Activated T-cell treated with anti-CD3 and anti-CD28 coated beads for 24 hours (primary cell): Measurements from ENCODE around the gene PRKAG1.
"Not testable (repeated sequence)": the region's sequence is repeated elsewhere in the genome, so short reads cannot be mapped to it uniquely, and the experiment has no call there.

ENCODE experiments used
- DNase-seq: peaks from one replicate; pipeline ENCODE4 v3.0.0-alpha.2; 2020; ENCODE audit warnings: low read depth

The PRKAG1 gene

GRCh38 chr12:49018261-49019119 is at the start of gene PRKAG1:
Gene PRKAG1, minus strand, starts transcription at chr12:49018776. Its CDS starts 36 bp downstream, at chr12:49018740.
- peak; percentile 93 for DNase-seq

DNA sequence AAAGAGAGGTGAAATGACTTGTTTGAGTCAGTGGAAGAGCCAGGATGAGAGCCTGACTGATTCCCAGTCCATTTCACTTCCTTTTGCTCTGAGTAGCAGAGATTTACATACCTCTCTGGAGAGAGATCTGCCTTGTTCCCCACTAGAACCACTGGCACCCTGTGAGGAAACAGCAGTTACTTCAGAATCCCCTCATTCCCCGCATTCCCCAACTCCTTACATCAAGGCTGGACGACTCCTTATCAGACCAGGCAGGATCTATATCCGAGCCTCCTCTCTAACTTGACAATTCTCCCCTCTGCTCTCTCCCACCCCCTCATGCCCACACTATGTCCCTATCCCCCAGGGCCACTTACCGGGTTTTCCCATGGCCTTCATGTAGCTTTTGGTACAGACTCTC is 47.5 kb upstream of the PRKAG1 start:
- no peak for DNase-seq

DNA sequence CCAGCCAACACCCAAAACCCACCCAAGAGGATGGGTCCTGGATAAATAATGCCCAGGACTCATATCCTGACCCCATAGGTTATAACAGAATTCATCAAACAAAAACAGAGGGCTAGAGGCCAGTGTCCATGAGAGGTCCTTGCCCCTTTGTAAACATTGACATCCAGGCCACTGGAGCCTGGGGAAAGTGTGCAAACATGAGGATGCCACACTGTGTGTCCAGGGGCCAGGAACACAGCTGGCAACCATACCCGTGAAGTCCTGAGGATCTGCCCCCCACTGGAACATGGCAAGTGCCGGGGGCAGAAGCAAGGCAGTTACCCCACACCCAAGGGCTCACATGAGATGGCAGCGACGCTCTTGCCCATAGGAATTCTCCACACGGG is 46.2 kb upstream of the PRKAG1 start:
- DNase-seq = no peak

DNA sequence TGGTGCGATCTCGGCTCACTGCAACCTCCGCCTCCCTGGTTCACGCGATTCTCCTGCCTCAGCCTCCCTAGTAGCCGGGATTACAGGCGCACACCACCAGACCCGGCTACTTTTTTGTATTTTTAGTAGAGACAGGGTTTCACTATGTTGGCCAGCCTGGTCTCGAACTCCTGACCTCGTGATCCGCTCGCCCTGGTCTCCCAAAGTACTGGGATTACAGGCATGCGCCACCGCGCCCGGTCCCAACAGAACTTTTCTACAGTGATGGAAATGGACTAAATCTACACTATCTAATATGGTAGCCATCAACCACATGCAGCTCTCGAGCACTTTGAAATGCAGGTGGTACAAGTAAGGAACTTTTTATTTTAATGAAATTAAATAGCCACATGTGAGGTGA is 43.3 kb upstream of the PRKAG1 start:
- DNase-seq = not testable (repeated sequence)

GRCh38 chr12:49061157-49061650 is 42.6 kb upstream of the PRKAG1 start:
- no peak for DNase-seq

- peak; percentile 84 for DNase-seq
Measured at GRCh38 chr12:49060237-49061156, 41.9 kb upstream of the PRKAG1 start, which contains the start of gene KMT2D. Gene KMT2D, minus strand, starts transcription at chr12:49060794. Its CDS starts 5,470 bp downstream, at chr12:49055324.

GRCh38 chr12:49059299-49060171 is 41.0 kb upstream of the PRKAG1 start:
- DNase-seq = no peak

DNA sequence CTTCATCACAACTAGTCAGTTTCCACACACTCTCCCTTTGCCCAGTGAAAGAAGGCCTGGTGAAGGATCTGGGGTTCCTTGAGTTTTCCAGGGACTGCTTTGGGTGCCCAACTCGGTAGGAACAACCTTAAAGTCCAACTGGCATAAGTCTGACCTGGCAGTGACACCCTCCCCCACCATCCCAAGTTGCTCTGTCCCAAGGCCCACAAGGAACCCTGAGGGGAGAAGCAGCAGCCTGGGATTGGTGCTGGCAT is 40.4 kb upstream of the PRKAG1 start:
- DNase-seq = no peak

DNA sequence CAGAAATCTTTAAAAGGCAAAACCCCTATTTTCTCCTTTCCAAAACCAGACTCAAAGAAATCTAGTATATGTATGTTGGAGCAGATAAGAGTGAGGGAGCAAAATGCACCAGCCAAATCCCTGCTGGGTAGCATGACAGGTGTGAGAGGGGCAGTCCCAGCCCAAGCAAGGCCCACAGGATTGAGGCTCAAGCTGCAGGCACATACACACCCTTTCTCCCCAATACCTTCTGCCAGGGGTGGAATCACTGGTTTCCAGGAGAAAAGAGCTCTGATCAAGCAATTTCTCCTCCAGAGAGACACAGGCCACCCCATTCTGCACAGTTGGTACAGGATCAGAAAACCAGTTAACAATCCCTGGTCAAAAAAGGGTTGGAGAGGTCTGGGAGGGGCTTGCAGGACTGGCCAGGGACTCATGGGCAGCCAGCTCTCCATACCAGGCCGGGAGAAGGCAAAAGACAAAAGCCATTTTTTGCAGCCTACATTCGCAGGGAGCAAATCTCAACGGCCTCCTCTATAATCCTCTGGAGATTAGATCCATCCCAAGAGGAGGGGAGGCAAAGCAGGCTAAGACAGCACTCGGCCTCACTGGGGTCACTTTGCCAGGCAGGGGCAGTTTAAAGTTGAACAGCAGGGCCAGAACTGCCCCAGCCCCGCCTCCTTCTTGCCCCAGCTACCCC is 39.9 kb upstream of the PRKAG1 start:
- no peak for DNase-seq

DNA sequence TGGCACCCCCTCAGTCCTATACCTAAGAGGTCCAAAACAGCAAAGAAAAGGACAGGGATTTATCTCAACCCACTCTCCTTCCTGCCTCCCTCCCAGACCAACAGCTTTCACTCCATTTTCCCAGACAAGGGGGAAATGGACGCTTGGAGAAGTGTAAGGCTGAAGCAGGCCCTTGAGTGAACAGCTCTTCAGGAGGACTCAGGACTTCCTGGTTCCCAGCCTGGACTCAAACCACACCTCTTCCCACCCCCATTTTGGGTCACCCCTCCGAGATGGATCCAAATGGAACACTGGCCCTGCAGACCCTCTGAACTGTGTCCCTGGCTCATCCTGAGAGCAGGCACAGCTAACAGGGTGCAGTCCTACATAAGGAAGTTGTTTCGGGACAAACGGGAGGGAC is 39.3 kb upstream of the PRKAG1 start:
- no peak for DNase-seq

GRCh38 chr12:49055978-49056754 is 37.6 kb upstream of the PRKAG1 start:
- DNase-seq = peak; percentile 45

GRCh38 chr12:49055092-49055491 is 36.5 kb upstream of the PRKAG1 start:
- no peak for DNase-seq

DNA sequence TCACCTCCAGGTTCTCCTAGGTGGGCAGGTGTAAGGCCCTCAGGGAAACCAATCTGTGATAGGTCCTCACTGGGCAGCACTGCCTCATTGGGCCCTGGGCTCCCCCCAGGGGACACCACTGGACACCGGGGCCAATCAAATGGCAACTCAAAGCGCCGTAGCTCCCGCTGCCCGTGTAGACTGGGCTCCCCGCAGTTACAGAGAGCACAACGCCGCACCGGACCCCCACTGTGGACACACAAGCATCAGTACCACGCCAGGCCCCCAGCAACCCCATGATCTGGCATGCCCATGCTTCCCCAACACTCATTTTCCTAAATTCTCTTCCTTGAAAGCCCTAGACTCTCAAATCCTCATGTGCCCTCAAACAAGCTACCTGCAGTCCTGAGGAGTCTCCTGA is 35.9 kb upstream of the PRKAG1 start:
- no peak for DNase-seq

- no peak for DNase-seq
Measured at GRCh38 chr12:49054096-49054495, 35.5 kb upstream of the PRKAG1 start.

- DNase-seq = no peak
Measured at GRCh38 chr12:49052451-49053208, 34.1 kb upstream of the PRKAG1 start.

DNA sequence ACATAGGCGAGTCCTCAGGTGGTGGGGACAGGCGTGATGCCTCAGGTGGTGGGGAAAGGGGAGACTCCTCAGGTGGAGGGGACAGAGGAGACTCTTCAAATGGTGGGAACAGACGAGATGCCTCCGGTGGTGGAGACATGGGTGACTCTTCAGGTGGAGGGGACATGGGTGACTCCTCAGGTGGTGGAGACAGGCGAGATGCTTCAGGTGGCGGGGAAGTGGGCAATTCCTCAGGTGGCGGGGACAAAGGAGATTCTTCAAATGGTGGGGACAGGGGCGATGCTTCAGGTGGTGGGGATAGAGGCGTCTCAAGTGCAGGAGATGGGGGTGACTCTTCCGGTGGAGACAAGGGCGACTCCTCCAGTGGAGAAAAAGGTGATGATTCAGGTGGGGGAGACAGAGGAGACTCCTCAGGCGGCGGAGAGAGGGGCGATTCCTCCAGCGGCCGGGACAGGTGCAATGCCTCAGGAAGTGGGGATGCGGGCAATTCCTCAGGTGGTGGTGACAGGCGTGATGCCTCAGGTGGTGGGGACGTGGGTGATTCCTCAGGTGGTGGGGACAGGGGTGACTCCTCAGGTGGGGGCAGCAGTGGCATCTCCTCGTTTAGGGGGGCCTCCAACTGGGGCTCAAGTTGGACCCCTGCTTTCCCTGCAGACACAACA is 33.3 kb upstream of the PRKAG1 start:
- no peak for DNase-seq

DNA sequence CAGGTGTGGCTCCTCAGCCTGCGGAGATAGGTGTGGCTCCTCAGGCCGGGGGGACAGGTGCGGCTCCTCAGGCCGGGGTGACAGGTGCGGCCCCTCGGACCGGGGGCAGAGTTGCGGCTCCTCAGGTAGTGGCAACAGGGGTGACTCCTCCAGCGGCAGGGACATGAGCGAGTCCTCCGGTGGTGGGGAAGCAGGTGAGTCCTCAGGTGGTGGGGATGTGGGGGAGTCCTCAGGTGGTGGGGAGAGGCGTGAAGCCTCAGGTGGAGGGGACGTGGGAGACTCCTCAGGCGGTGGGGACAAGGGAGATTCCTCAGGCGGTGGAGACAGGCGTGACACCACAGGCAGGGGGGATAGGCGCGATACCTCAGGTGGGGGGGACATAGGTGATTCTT is 32.8 kb upstream of the PRKAG1 start:
- DNase-seq = no peak

- DNase-seq = no peak
Measured at GRCh38 chr12:49050507-49051372, 32.2 kb upstream of the PRKAG1 start.
